ENCODE measurements around the gene FAM219A. TPM values are rescaled to one million over a fixed set of nuclear protein-coding genes. Genes with fewer than 3 reads are reported as not detected.

Gene FAM219A
- total and polyA plus RNA-seq, 2 donors (not counting 1 experiment from before 2014, with no cell fraction given), result 5.3 to 7.3 TPM

GRCh38 chr9:34457266-34458012, 931 bp downstream of the FAM219A start:
- Histone ChIP-seq H3K4me2 (ENCODE audit: extremely low read depth, insufficient read depth, low read length) (peak overlapping the region; percentile 91), H3K4me3 (replicated peaks in 1 of 4; ENCODE audit: control extremely low read depth in 1 of 4, insufficient read depth in 1 of 4, low read depth in 3 of 4, low read length in 4 of 4) (peak overlapping the region; percentile 76 to 90 (median 80)), H3K36me3 (ENCODE audit: control insufficient read depth, insufficient read depth, low read length) (no peaks in the 10 kb centered on the region), H3K27ac (ENCODE audit: insufficient read depth, low read length) (peak overlapping the region; percentile 88), H3K79me2 (ENCODE audit: control insufficient read depth, insufficient read depth, low read length) (peaks cover 15% of the 10 kb centered on the region), H3K27me3 (ENCODE audit: control insufficient read depth, insufficient read depth, low read length) (peaks cover 5% of the 10 kb centered on the region), H3K9me3 (ENCODE audit: control insufficient read depth, insufficient read depth, low read depth, low read length) (no peaks in the 10 kb centered on the region), H3K4me1 (ENCODE audit: control insufficient read depth, extremely low read depth, insufficient read depth, low read length) (peaks cover 7% of the 10 kb centered on the region), H3K9ac (ENCODE audit: insufficient read depth, low read length) (peak overlapping the region; percentile 81), H2AFZ (ENCODE audit: low read length) (peak overlapping the region; percentile 82), H4K20me1 (ENCODE audit: control insufficient read depth, extremely low read depth, insufficient read depth, low read length) (peaks cover 2% of the 10 kb centered on the region)
- DNase-seq (ENCODE audit: low read depth in 2 of 2), result peak; percentile 63 to 81
- TF ChIP-seq, protein P1, sequence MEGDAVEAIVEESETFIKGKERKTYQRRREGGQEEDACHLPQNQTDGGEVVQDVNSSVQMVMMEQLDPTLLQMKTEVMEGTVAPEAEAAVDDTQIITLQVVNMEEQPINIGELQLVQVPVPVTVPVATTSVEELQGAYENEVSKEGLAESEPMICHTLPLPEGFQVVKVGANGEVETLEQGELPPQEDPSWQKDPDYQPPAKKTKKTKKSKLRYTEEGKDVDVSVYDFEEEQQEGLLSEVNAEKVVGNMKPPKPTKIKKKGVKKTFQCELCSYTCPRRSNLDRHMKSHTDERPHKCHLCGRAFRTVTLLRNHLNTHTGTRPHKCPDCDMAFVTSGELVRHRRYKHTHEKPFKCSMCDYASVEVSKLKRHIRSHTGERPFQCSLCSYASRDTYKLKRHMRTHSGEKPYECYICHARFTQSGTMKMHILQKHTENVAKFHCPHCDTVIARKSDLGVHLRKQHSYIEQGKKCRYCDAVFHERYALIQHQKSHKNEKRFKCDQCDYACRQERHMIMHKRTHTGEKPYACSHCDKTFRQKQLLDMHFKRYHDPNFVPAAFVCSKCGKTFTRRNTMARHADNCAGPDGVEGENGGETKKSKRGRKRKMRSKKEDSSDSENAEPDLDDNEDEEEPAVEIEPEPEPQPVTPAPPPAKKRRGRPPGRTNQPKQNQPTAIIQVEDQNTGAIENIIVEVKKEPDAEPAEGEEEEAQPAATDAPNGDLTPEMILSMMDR (conservative IDR thresholded peaks at IDR 0.05 in 1 of 2, IDR thresholded peaks at IDR 0.05 in 1 of 2; ENCODE audit: low read depth in 1 of 2, low read length in 2 of 2), result no peak

GRCh38 chr9:34456746-34457145, 1.6 kb downstream of the FAM219A start:
- Histone ChIP-seq H3K4me3 (replicated peaks in 1 of 4; ENCODE audit: control extremely low read depth in 1 of 4, insufficient read depth in 1 of 4, low read depth in 3 of 4, low read length in 4 of 4) (peak overlapping the region; percentile 76 to 90 (median 80)), H3K9me3 (ENCODE audit: control insufficient read depth, insufficient read depth, low read depth, low read length) (no peaks in the 10 kb centered on the region), H3K27me3 (ENCODE audit: control insufficient read depth, insufficient read depth, low read length) (peaks cover 1% of the 10 kb centered on the region), H3K9ac (ENCODE audit: insufficient read depth, low read length) (peak overlapping the region; percentile 81), H3K4me1 (ENCODE audit: control insufficient read depth, extremely low read depth, insufficient read depth, low read length) (peaks cover 7% of the 10 kb centered on the region), H3K79me2 (ENCODE audit: control insufficient read depth, insufficient read depth, low read length) (peaks cover 15% of the 10 kb centered on the region), H3K36me3 (ENCODE audit: control insufficient read depth, insufficient read depth, low read length) (no peaks in the 10 kb centered on the region), H4K20me1 (ENCODE audit: control insufficient read depth, extremely low read depth, insufficient read depth, low read length) (peaks cover 2% of the 10 kb centered on the region), H3K4me2 (ENCODE audit: extremely low read depth, insufficient read depth, low read length) (peak overlapping the region; percentile 91), H3K27ac (ENCODE audit: insufficient read depth, low read length) (peak overlapping the region; percentile 88), H2AFZ (ENCODE audit: low read length) (peak overlapping the region; percentile 82)
- TF ChIP-seq, protein P1 (conservative IDR thresholded peaks at IDR 0.05 in 1 of 2, IDR thresholded peaks at IDR 0.05 in 1 of 2; ENCODE audit: low read depth in 1 of 2, low read length in 2 of 2), result no peak
- TF ChIP-seq EZH2 (IDR thresholded peaks at IDR 0.05; ENCODE audit: low read length, missing control alignments), result no peak
- no peak for DNase-seq (ENCODE audit: low read depth in 2 of 2)

GRCh38 chr9:34456151-34456550, 2.2 kb downstream of the FAM219A start:
- peaks cover 15% of the 10 kb centered on the region for H3K79me2 ChIP-seq (ENCODE audit: control insufficient read depth, insufficient read depth, low read length)
- no peak overlapping the region for H3K9ac ChIP-seq (ENCODE audit: insufficient read depth, low read length)
- no peak overlapping the region for H2AFZ ChIP-seq (ENCODE audit: low read length)
- peaks cover 7% of the 10 kb centered on the region for H3K4me1 ChIP-seq (ENCODE audit: control insufficient read depth, extremely low read depth, insufficient read depth, low read length)
- H4K20me1 ChIP-seq (ENCODE audit: control insufficient read depth, extremely low read depth, insufficient read depth, low read length), result peaks cover 2% of the 10 kb centered on the region
- H3K9me3 ChIP-seq (ENCODE audit: control insufficient read depth, insufficient read depth, low read depth, low read length), result no peaks in the 10 kb centered on the region
- H3K4me2 ChIP-seq (ENCODE audit: extremely low read depth, insufficient read depth, low read length), result no peak overlapping the region
- no peaks in the 10 kb centered on the region for H3K36me3 ChIP-seq (ENCODE audit: control insufficient read depth, insufficient read depth, low read length)
- no peak overlapping the region for H3K27ac ChIP-seq (ENCODE audit: insufficient read depth, low read length)
- no peak for TF ChIP-seq EZH2 (IDR thresholded peaks at IDR 0.05; ENCODE audit: low read length, missing control alignments)
- TF ChIP-seq, protein P1 (conservative IDR thresholded peaks at IDR 0.05 in 1 of 2, IDR thresholded peaks at IDR 0.05 in 1 of 2; ENCODE audit: low read depth in 1 of 2, low read length in 2 of 2), result no peak
- H3K4me3 ChIP-seq (replicated peaks in 1 of 4; ENCODE audit: control extremely low read depth in 1 of 4, insufficient read depth in 1 of 4, low read depth in 3 of 4, low read length in 4 of 4), result no peak overlapping the region
- DNase-seq (ENCODE audit: low read depth in 2 of 2), result no peak
- H3K27me3 ChIP-seq (ENCODE audit: control insufficient read depth, insufficient read depth, low read length), result no peaks in the 10 kb centered on the region

All from fibroblast of lung (primary cell).